ENCODE measurements around the gene BEST1. TPM values are rescaled to one million over a fixed set of nuclear protein-coding genes. Genes with fewer than 3 reads are reported as not detected.
A peak's percentile ranks its signal among the peaks of the same experiment; 100 is the strongest.

The BEST1 gene
- total RNA-seq, 4 donors from 2014 or later, result 0.40 to 3.7 (median 2.6) TPM

- WGBS, 2 donors (ENCODE audit: low coverage in 1 of 2), result 89 to 100% methylated on average over 1 to 3 of the region's 3 CpGs
Observed at GRCh38 chr11:61960532-61960931, 10.4 kb downstream of the BEST1 start.

GRCh38 chr11:61961570-61962212 lies 11.5 kb downstream of the BEST1 start:
- H3K9me3 ChIP-seq, result no peaks in the 10 kb centered on the region
- WGBS, 2 donors (ENCODE audit: low coverage in 1 of 2), result 87 to 89% methylated on average over 6 to 8 of the region's 8 CpGs
- peak in 2 of 3 donors; percentile 51 to 52 for TF ChIP-seq POLR2AphosphoS5 (IDR thresholded peaks at IDR 0.05)
- TF ChIP-seq POLR2A (IDR thresholded peaks at IDR 0.05), result no peak
- peak; percentile 60 for DNase-seq
- intact Hi-C loops (cut with DNase I; ENCODE audit: low total_unique reads) (no loop called here), in situ Hi-C loops (cut with MboI; ENCODE audit: low pct_ligation_motif_present in 1 of 4, low pct_unique_long_range_greater_than_20kb in 1 of 4, low sequenced_read_pairs in 3 of 4) (no loop called here)
- peaks cover 0 to 29% (median 14%) of the 10 kb centered on the region in 4 donors for H3K36me3 ChIP-seq
- H3K27me3 ChIP-seq, result no peaks in the 10 kb centered on the region
- no peak overlapping the region for H3K4me3 ChIP-seq
- H3K4me1 ChIP-seq, result peaks cover 15 to 54% (median 29%) of the 10 kb centered on the region in 4 donors
- peak overlapping the region; percentile 99 to 100 (median 100) for H3K27ac ChIP-seq

More at GRCh38 chr11:61960532-61960931, 10.4 kb downstream of the BEST1 start:
- Histone ChIP-seq H3K4me3 (no peak overlapping the region), H3K9me3 (no peaks in the 10 kb centered on the region), H3K4me1 (peaks cover 15 to 54% (median 31%) of the 10 kb centered on the region in 4 donors), H3K27ac (peak overlapping the region; percentile 99 to 100 (median 100)), H3K27me3 (peaks cover 2% of the 10 kb centered on the region), H3K36me3 (peaks cover 0 to 23% (median 10%) of the 10 kb centered on the region in 4 donors)
- in situ Hi-C loops (cut with MboI; ENCODE audit: low pct_ligation_motif_present in 1 of 4, low pct_unique_long_range_greater_than_20kb in 1 of 4, low sequenced_read_pairs in 3 of 4), result no loop called here
- intact Hi-C loops (cut with DNase I; ENCODE audit: low total_unique reads), result no loop called here
- DNase-seq, result no peak
- no peak for TF ChIP-seq EP300 (IDR thresholded peaks at IDR 0.05; ENCODE audit: low read depth)
- TF ChIP-seq POLR2A (IDR thresholded peaks at IDR 0.05), result no peak
- TF ChIP-seq POLR2AphosphoS5 (IDR thresholded peaks at IDR 0.05), result no peak
- TF ChIP-seq CTCF (IDR thresholded peaks at IDR 0.05), result no peak

GRCh38 chr11:61962213-61963015 lies 12.3 kb downstream of the BEST1 start:
- peak in 1 of 3 donors; percentile 22 for TF ChIP-seq POLR2AphosphoS5 (IDR thresholded peaks at IDR 0.05)
- TF ChIP-seq CTCF (IDR thresholded peaks at IDR 0.05), result no peak
- TF ChIP-seq POLR2A (IDR thresholded peaks at IDR 0.05), result no peak
- Histone ChIP-seq H3K36me3 (peaks cover 0 to 29% (median 14%) of the 10 kb centered on the region in 4 donors), H3K9me3 (no peaks in the 10 kb centered on the region), H3K4me1 (peaks cover 15 to 54% (median 29%) of the 10 kb centered on the region in 4 donors), H3K4me3 (no peak overlapping the region), H3K27ac (peak overlapping the region; percentile 99 to 100 (median 100)), H3K27me3 (no peaks in the 10 kb centered on the region)
- DNase-seq, result no peak
- intact Hi-C loops (cut with DNase I; ENCODE audit: low total_unique reads), result no loop called here
- in situ Hi-C loops (cut with MboI; ENCODE audit: low pct_ligation_motif_present in 1 of 4, low pct_unique_long_range_greater_than_20kb in 1 of 4, low sequenced_read_pairs in 3 of 4), result no loop called here
- WGBS, 2 donors (ENCODE audit: low coverage in 1 of 2), result 87% methylated on average over 12 of the region's 12 CpGs; no CpG with 5 or more reads in 1 of the 2 donors

- WGBS, 2 donors (ENCODE audit: low coverage in 1 of 2), result 92% methylated on average over 3 of the region's 3 CpGs; no CpG with 5 or more reads in 1 of the 2 donors
- intact Hi-C loops (cut with DNase I; ENCODE audit: low total_unique reads), result no loop called here
- Histone ChIP-seq H3K36me3 (peaks cover 0 to 29% (median 14%) of the 10 kb centered on the region in 4 donors), H3K9me3 (no peaks in the 10 kb centered on the region), H3K27me3 (no peaks in the 10 kb centered on the region), H3K4me1 (peaks cover 15 to 54% (median 29%) of the 10 kb centered on the region in 4 donors), H3K4me3 (no peak overlapping the region), H3K27ac (peak overlapping the region; percentile 99 to 100 (median 100))
- in situ Hi-C loops (cut with MboI; ENCODE audit: low pct_ligation_motif_present in 1 of 4, low pct_unique_long_range_greater_than_20kb in 1 of 4, low sequenced_read_pairs in 3 of 4), result no loop called here
- DNase-seq, result peak; percentile 24
- TF ChIP-seq POLR2A (IDR thresholded peaks at IDR 0.05), result peak; percentile 46
- TF ChIP-seq POLR2AphosphoS5 (IDR thresholded peaks at IDR 0.05), result peak in 1 of 3 donors; percentile 72
- TF ChIP-seq EP300 (IDR thresholded peaks at IDR 0.05; ENCODE audit: low read depth), result no peak
Observed at GRCh38 chr11:61963016-61963281, 12.8 kb downstream of the BEST1 start.
